ENCODE measurements around the gene ZNF850. TPM values are rescaled to one million over a fixed set of nuclear protein-coding genes. Genes with fewer than 3 reads are reported as not detected.
A peak's percentile ranks its signal among the peaks of the same experiment; 100 is the strongest.

The ZNF850 gene
- total RNA-seq: 1 to 10 TPM; 3.3 to 4.1 TPM
- 1 to 10 TPM; 4.3 to 6.4 (median 4.7) TPM for polyA plus RNA-seq (ENCODE audit: insufficient read length in 6 of 6)
- long read RNA-seq, donor 1, full-length matches to known transcripts: 2 of 10 reads
- long read RNA-seq, donor 1, partial matches to known transcripts: 8 of 10 reads
- long read RNA-seq, donor 1, other reads (novel, unspliced or antisense): 0 of 10 reads
- long read RNA-seq, donor 2, full-length matches to known transcripts: 1 of 14 reads
- long read RNA-seq, donor 2, partial matches to known transcripts: 5 of 14 reads
- long read RNA-seq, donor 2, other reads (novel, unspliced or antisense): 8 of 14 reads
- long read RNA-seq, donor 3, full-length matches to known transcripts: 1 of 1 reads
- long read RNA-seq, donor 3, partial matches to known transcripts: 0 of 1 reads
- long read RNA-seq, donor 3, other reads (novel, unspliced or antisense): 0 of 1 reads
- long read RNA-seq, donor 4, partial matches to known transcripts: 0 of 1 reads
- long read RNA-seq, donor 4, other reads (novel, unspliced or antisense): 1 of 1 reads
- long read RNA-seq, donor 5, full-length matches to known transcripts: 2 of 7 reads
- long read RNA-seq, donor 5, partial matches to known transcripts: 5 of 7 reads
- long read RNA-seq, donor 5, other reads (novel, unspliced or antisense): 0 of 7 reads
- long read RNA-seq, donor 6, full-length matches to known transcripts: 2 of 2 reads
- long read RNA-seq, donor 6, partial matches to known transcripts: 0 of 2 reads
- long read RNA-seq, donor 6, other reads (novel, unspliced or antisense): 0 of 2 reads
- long read RNA-seq, donor 7: 0 reads
- long read RNA-seq, donor 8, full-length matches to known transcripts: 1 of 8 reads
- long read RNA-seq, donor 8, partial matches to known transcripts: 7 of 8 reads
- long read RNA-seq, donor 8, other reads (novel, unspliced or antisense): 0 of 8 reads
- long read RNA-seq, donor 9: 0 reads
- long read RNA-seq, donor 10: 0 reads
- long read RNA-seq, donor 11: 0 reads
- long read RNA-seq, donor 12, full-length matches to known transcripts: 2 of 19 reads
- long read RNA-seq, donor 12, partial matches to known transcripts: 17 of 19 reads
- long read RNA-seq, donor 12, other reads (novel, unspliced or antisense): 0 of 19 reads

DNA sequence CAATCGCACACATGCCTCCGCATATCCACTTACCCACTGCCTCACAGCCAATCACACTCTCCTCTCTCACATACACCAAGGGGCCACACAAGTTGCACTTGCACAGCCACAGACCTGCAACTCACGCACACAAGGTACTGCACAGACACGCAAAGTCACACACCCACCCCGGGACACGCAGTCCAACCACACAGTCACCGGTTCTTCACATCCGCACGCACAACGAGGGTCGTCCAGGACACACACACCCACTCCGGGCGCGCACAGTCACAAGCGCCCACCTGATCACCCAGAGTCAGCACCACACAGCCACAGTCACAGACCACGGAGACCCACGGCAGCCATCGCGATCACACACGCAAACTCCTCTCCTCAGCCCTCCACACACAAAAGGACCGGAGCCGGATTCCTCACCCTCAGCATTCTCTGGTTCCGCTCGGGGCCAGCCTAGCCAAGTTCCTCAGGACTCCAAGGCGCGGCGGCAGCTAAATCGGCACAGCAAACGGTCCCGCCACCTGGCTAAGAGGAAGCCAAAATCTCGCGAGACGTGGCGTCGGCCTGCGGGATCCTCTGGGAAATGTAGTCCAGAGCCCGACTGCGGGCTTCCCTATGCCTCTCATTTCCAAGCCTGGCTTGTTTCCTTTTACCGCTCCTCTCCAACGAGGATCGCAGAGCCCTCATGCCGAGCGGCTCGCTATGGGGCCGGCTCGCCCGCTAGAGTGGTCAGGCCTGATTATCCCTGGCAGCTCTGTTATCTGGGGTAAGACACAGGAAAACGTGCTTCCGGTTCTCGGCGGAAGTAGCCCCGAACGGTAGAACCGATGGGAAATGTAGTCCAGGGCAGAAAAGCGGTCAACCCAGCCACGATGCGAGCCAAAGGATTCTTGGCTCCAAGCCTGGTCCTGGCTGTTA, at the start of gene ZNF850:
TSS of gene ZNF850 (minus strand) at position 497 of the 912 bp plus-strand sequence. CDS start 10,201 bp downstream, outside the sequence.
- ATAC-seq (peak; percentile 98), DNase-seq (peak; percentile 95 to 98 (median 96))
- peaks cover 0 to 6% of the 10 kb centered on the region in 2 donors for H3K27me3 ChIP-seq
- H3K36me3 ChIP-seq: peaks cover 0 to under 1% of the 10 kb centered on the region in 2 donors
- H3K9me3 ChIP-seq: peaks cover 0 to 73% of the 10 kb centered on the region in 2 donors
- H3K27ac ChIP-seq: peak within 1 kb of the TSS; percentile 62 to 75
- TF ChIP-seq, protein P1, sequence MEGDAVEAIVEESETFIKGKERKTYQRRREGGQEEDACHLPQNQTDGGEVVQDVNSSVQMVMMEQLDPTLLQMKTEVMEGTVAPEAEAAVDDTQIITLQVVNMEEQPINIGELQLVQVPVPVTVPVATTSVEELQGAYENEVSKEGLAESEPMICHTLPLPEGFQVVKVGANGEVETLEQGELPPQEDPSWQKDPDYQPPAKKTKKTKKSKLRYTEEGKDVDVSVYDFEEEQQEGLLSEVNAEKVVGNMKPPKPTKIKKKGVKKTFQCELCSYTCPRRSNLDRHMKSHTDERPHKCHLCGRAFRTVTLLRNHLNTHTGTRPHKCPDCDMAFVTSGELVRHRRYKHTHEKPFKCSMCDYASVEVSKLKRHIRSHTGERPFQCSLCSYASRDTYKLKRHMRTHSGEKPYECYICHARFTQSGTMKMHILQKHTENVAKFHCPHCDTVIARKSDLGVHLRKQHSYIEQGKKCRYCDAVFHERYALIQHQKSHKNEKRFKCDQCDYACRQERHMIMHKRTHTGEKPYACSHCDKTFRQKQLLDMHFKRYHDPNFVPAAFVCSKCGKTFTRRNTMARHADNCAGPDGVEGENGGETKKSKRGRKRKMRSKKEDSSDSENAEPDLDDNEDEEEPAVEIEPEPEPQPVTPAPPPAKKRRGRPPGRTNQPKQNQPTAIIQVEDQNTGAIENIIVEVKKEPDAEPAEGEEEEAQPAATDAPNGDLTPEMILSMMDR (IDR thresholded peaks at IDR 0.05): no peak
- H3K4me1 ChIP-seq: peaks cover 4 to 14% of the 10 kb centered on the region in 2 donors
- peak within 1 kb of the TSS; percentile 58 to 84 for H3K4me3 ChIP-seq
- intact Hi-C loops (cut with DNase I): no loop called here

DNA sequence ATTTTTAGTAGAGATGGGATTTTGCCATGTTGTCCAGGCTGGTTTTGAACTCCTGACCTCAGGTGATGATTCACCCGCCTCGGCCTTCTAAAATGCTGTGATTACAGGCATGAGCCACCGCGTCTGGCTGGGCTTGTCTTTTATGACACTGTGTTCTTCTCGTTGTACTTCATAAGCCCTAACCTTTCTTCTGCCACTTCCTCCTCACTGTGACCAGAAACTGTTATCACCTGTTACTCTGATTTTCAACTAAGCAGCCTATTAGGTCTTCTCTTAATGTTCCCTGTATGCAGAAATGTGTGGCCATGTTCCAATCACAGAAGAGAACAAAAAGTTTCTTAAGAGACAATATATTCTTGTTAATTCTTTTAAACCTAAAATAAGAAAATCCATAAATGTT, 49.2 kb upstream of the ZNF850 start:
- intact Hi-C loops (cut with DNase I): no loop called here
- H3K4me1 ChIP-seq: no peaks in the 10 kb centered on the region
- TF ChIP-seq, protein P1 (IDR thresholded peaks at IDR 0.05): no peak
- ATAC-seq (no peak), DNase-seq (no peak)
- H3K27me3 ChIP-seq: no peaks in the 10 kb centered on the region
- H3K9me3 ChIP-seq: peaks cover 3 to 100% of the 10 kb centered on the region in 2 donors
- H3K36me3 ChIP-seq: peaks cover 0 to 99% of the 10 kb centered on the region in 2 donors
- H3K4me3 ChIP-seq: no peak overlapping the region
- H3K27ac ChIP-seq: no peak overlapping the region

DNA sequence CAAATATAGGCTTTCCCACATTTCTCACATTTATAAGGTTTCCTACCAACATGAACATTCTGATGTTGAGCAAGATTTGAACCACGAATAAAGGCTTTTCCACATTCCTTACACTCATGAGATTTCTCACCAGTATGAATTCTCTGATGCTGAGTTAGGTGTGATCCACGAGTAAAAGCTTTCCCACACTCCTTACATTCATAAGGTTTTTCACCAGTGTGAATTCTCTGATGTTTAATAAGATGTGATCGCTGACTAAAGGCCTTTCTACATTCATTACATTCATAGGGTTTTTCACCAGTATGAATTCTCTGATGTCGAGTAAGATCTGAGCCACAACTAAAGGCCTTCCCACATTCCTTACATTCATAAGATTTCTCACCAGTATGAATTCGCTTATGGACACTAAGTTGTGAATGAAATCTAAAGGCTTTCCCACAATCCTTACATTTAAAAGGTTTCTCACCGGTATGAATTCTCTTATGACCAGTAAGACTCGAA, 46.6 kb upstream of the ZNF850 start:
- Histone ChIP-seq H3K36me3 (peaks cover 0 to 99% of the 10 kb centered on the region in 2 donors), H3K4me1 (no peaks in the 10 kb centered on the region), H3K27ac (no peak overlapping the region), H3K4me3 (no peak overlapping the region), H3K27me3 (no peaks in the 10 kb centered on the region), H3K9me3 (peaks cover 6 to 100% of the 10 kb centered on the region in 2 donors)
- intact Hi-C loops (cut with DNase I): no loop called here
- ATAC-seq: no peak
- no peak for DNase-seq
- TF ChIP-seq, protein P1 (IDR thresholded peaks at IDR 0.05): no peak

DNA sequence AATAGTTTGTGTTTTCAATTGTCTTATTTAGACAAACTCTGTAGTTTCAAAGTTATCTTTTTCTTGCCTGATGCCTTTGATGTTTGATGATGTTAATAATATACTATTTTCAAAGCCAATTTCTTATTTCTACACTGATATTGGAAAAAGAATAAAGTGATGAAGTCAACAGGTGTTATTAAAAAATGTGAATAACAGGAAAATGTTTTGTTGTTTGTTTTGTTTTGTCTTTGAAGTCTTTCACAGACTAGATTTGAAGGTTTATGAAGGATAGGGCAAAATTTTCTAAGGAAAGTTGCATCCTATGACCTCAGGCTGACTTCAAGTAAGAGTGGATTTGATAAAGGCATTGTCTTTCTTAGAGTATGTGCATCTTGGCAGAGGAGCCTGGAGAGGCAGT, 34.4 kb upstream of the ZNF850 start:
- peaks cover 9 to 100% of the 10 kb centered on the region in 2 donors for H3K9me3 ChIP-seq
- intact Hi-C loops (cut with DNase I): no loop called here
- H3K4me3 ChIP-seq: no peak overlapping the region
- H3K4me1 ChIP-seq: no peaks in the 10 kb centered on the region
- no peak overlapping the region for H3K27ac ChIP-seq
- H3K27me3 ChIP-seq: no peaks in the 10 kb centered on the region
- peaks cover 0 to 74% of the 10 kb centered on the region in 2 donors for H3K36me3 ChIP-seq
- no peak for DNase-seq
- ATAC-seq: no peak
- TF ChIP-seq, protein P1 (IDR thresholded peaks at IDR 0.05): no peak
